HCT116 (cell line): ENCODE data around the gene DHRS12. TPM values are rescaled to one million over a fixed set of nuclear protein-coding genes. Genes with fewer than 3 reads are reported as not detected.

ENCODE experiments used
- ATAC-seq: fragments of 200-7000 bp; cut with Tn5 transposase; 2 replicates; pipeline ENCODE4 v1.9.1; 2020; ENCODE audit warnings: mild to moderate bottlenecking, moderate library complexity
- BruUV-seq: library from RNA; stranded (reverse); fragments of 400-500 nt; replicated peaks from 2 replicates; lab custom pipeline; 2021; lab: Mats Ljungman, UMichigan
- CTCF ChIA-PET: fragments of 300-600 bp; sonication (Branson Sonifier 250); formaldehyde crosslinking; loops from one replicate; lab custom pipeline; 2021; ENCODE audit warnings: antibody characterized with exemption; lab: Charles Lee
- POLR2A ChIA-PET: fragments of 300-600, 350-600 bp; sonication (Branson Sonifier 250); formaldehyde crosslinking; loops from one replicate; lab custom pipeline; 2021; ENCODE audit warnings: antibody characterized with exemption; lab: Charles Lee
- RAD21 ChIA-PET, 2 experiments: fragments of 300-600 bp; sonication (Branson Sonifier 250); formaldehyde crosslinking; loops; one replicate each; lab custom pipeline; 2023; ENCODE audit warnings: low total read pairs in 2 of 2; ENCODE audit not compliant: uncharacterized antibody in 2 of 2, unreplicated experiment in 2 of 2, low non-redundant PET in 1 of 2; lab: Charles Lee
- DNase-seq: peaks from one replicate; pipeline ENCODE4 v3.0.0-alpha.2; 2010; ENCODE audit warnings: low read depth, low spot score
- H2AFZ ChIP-seq: fragments of 200-600 bp; shearing (Covaris generic), sonication (generic); 2 replicates; pipeline ENCODE4 v1.6.1; 2017; ENCODE audit warnings: low read depth, mixed run types, mixed read lengths, antibody characterized with exemption, low read length; ENCODE audit not compliant: poor library complexity, severe bottlenecking
- H3K27ac ChIP-seq: 2 replicates; pipeline ENCODE4 v1.5.1; 2012; ENCODE audit warnings: low read depth, low read length
- H3K27me3 ChIP-seq: fragments of 200-600 bp; sonication (generic); 2 replicates; pipeline ENCODE4 v1.6.1; 2016; ENCODE audit warnings: mixed run types, low read length, mixed read lengths; ENCODE audit not compliant: insufficient read depth
- H3K36me3 ChIP-seq, 2 experiments: fragments of 200-500 bp in 1 of 2; fragments of 200-600 bp in 1 of 2; sonication (Bioruptor generic) in 1 of 2; sonication (generic) in 1 of 2; 2 replicates each; pipeline versions ENCODE4 v1.5.1 to v1.6.1; 2014 to 2016; ENCODE audit warnings: low read length in 2 of 2, inconsistent platforms in 1 of 2, mixed read lengths in 1 of 2, mixed run types in 1 of 2; ENCODE audit not compliant: insufficient read depth in 2 of 2, control insufficient read depth in 1 of 2
- H3K4me1 ChIP-seq, 2 experiments: fragments of 200-600 bp in 1 of 2; sonication (generic) in 1 of 2; 2 replicates each; pipeline versions ENCODE4 v1.5.1 to v1.6.1; 2012 to 2017; ENCODE audit warnings: low read length in 2 of 2, inconsistent platforms in 1 of 2, mild to moderate bottlenecking in 1 of 2, mixed read lengths in 1 of 2, mixed run types in 1 of 2, moderate library complexity in 1 of 2; ENCODE audit not compliant: insufficient read depth in 2 of 2, control insufficient read depth in 1 of 2
- H3K4me2 ChIP-seq: fragments of 200-600 bp; sonication (generic); 2 replicates; pipeline ENCODE4 v1.6.1; 2017; ENCODE audit warnings: mixed run types, low read length, mixed read lengths
- H3K4me3 ChIP-seq, 2 experiments: fragments of 200-600 bp in 1 of 2; sonication (generic) in 1 of 2; replicated peaks in 1 of 2; 2 replicates each; pipeline ENCODE4 v1.5.1; 2011 to 2016; ENCODE audit warnings: low read length in 2 of 2, control low read depth in 1 of 2, low read depth in 1 of 2, mild to moderate bottlenecking in 1 of 2, mixed read lengths in 1 of 2, mixed run types in 1 of 2
- H3K79me2 ChIP-seq: fragments of 200-600 bp; sonication (generic); 2 replicates; pipeline ENCODE4 v1.6.1; 2017; ENCODE audit warnings: mild to moderate bottlenecking, mixed run types, low read length, moderate library complexity, mixed read lengths; ENCODE audit not compliant: insufficient read depth
- H3K9ac ChIP-seq: fragments of 200-600 bp; sonication (generic); 2 replicates; pipeline ENCODE4 v1.6.1; 2016; ENCODE audit warnings: low read length, mixed read lengths
- H3K9me2 ChIP-seq: fragments of 200-600 bp; sonication (generic), shearing (Covaris generic); 2 replicates; pipeline ENCODE4 v1.6.1; 2017; ENCODE audit warnings: mixed run types, mild to moderate bottlenecking, moderate library complexity; ENCODE audit not compliant: insufficient read depth
- H3K9me3 ChIP-seq, 2 experiments: fragments of 200-500 bp in 1 of 2; fragments of 200-600 bp in 1 of 2; sonication (Bioruptor generic) in 1 of 2; sonication (generic) in 1 of 2; 2 replicates each; pipeline ENCODE4 v1.6.1; 2014 to 2017; ENCODE audit warnings: low read length in 2 of 2, mixed read lengths in 2 of 2, inconsistent platforms in 1 of 2, low read depth in 1 of 2, mild to moderate bottlenecking in 1 of 2, mixed run types in 1 of 2, moderate library complexity in 1 of 2; ENCODE audit not compliant: control insufficient read depth in 1 of 2, insufficient read depth in 1 of 2
- H4K20me1 ChIP-seq: fragments of 200-600 bp; sonication (generic), shearing (Covaris generic); 2 replicates; pipeline ENCODE4 v1.6.1; 2017; ENCODE audit warnings: mixed run types, mild to moderate bottlenecking, moderate library complexity; ENCODE audit not compliant: insufficient read depth
- EGR1 ChIP-seq: IDR thresholded peaks from 2 replicates; pipeline ENCODE4 v1.6.1; 2012; ENCODE audit warnings: low read depth
- ELF1 ChIP-seq: IDR thresholded peaks from 2 replicates; pipeline ENCODE4 v1.6.1; 2012; ENCODE audit warnings: low read depth, borderline replicate concordance
- FOSL1 ChIP-seq: IDR thresholded peaks from 2 replicates; pipeline ENCODE4 v1.6.1; 2012; ENCODE audit warnings: low read depth
- JUND ChIP-seq: IDR thresholded peaks from 2 replicates; pipeline ENCODE4 v1.6.1; 2012
- POLR2A ChIP-seq: IDR thresholded peaks from 2 replicates; pipeline ENCODE4 v1.7.0; 2011; ENCODE audit warnings: borderline replicate concordance; ENCODE audit not compliant: insufficient read depth, insufficient read length; ENCODE audit errors: extremely low read depth
- POLR2AphosphoS5 ChIP-seq: IDR thresholded peaks from 2 replicates; pipeline ENCODE4 v1.6.1; 2011; ENCODE audit warnings: mild to moderate bottlenecking, low read depth, low read length, moderate library complexity
- SIN3A ChIP-seq: IDR thresholded peaks from 2 replicates; pipeline ENCODE4 v1.6.1; 2012; ENCODE audit warnings: low read depth
- SP1 ChIP-seq: IDR thresholded peaks from 2 replicates; pipeline ENCODE4 v1.6.1; 2012; ENCODE audit warnings: low read depth
- SRF ChIP-seq: IDR thresholded peaks from 2 replicates; pipeline ENCODE4 v1.6.1; 2012; ENCODE audit warnings: low read depth
- TCF7L2 ChIP-seq: IDR thresholded peaks from 2 replicates; pipeline ENCODE4 v1.7.0; 2011; ENCODE audit warnings: borderline replicate concordance, inconsistent platforms; ENCODE audit not compliant: insufficient read depth, insufficient read length; ENCODE audit errors: extremely low read depth
- YY1 ChIP-seq: IDR thresholded peaks from 2 replicates; pipeline ENCODE4 v1.6.1; 2011; ENCODE audit warnings: low read length, low read depth, moderate library complexity, mild to moderate bottlenecking; ENCODE audit not compliant: insufficient replicate concordance; ENCODE audit errors: extremely low read depth
- intact Hi-C: fragments of 100-400 bp; cut with micrococcal nuclease; formaldehyde crosslinking; loops from 2 replicates; pipeline ENCODE4 v1.10.0; 2022
- total RNA-seq: library from RNA; stranded (reverse); gene quantifications from one replicate; pipeline ENCODE4 v1.2.1, GENCODE V29; 2021; ENCODE audit not compliant: unreplicated experiment
- TF ChIP-seq, protein P1 (sequence below), 3 experiments: fragments of 200-600 bp in 1 of 3; sonication (generic) in 1 of 3; IDR thresholded peaks in 2 of 3; conservative IDR thresholded peaks in 1 of 3; 2 replicates each; pipeline ENCODE4 v1.5.1; 2012 to 2017; ENCODE audit warnings: low read depth in 2 of 3, low read length in 2 of 3, antibody characterized with exemption in 1 of 3, borderline replicate concordance in 1 of 3, control low read depth in 1 of 3, mild to moderate bottlenecking in 1 of 3, mixed read lengths in 1 of 3, mixed run types in 1 of 3, moderate library complexity in 1 of 3; ENCODE audit not compliant: insufficient read depth in 1 of 3
- TF ChIP-seq, protein P2 (sequence below): IDR thresholded peaks from 2 replicates; pipeline ENCODE4 v1.6.1; 2012; ENCODE audit warnings: low read depth
- TF ChIP-seq, protein P3 (sequence below): IDR thresholded peaks from 2 replicates; pipeline ENCODE4 v1.6.1; 2012
- TF ChIP-seq, protein P4 (sequence below): IDR thresholded peaks from 2 replicates; pipeline ENCODE4 v1.6.1; 2011; ENCODE audit warnings: mild to moderate bottlenecking, low read length, moderate library complexity; ENCODE audit not compliant: insufficient replicate concordance; ENCODE audit errors: extremely low read depth

DHRS12 gene
- total RNA-seq, 1 experiment from 2014 or later, result 3.9 TPM

DNA sequence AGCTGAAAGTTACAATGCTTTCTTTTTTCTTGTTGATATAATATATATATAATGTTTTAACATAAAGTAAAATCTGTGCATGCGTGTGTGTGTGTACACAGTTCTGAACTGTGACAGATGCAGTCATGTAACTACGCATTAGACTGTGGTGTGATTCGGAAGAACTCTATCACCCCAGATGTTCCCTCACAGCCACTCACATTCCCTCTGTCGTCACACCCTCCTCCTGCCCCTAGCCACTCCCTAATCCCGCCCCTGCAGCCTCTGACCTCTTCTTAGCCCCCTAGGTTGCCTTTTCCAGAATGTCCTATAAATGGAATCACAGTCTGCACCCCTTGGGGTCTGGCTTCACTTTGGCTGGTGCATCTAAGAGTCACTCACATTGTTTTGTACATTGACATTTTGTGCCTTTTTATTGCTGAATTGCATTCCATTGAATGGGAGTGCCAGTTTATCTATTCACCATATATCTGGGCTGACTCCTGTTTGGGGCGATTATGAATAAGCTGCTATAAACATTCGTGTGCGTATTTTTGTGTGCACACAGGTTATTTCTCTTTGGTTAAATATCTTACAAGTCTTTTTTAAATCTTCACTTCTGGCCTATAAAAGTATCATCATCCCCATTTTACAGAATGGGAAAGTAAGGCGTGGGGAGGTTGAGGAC, 20.4 kb downstream of the DHRS12 start:
- intact Hi-C loops, result loop anchor here (5.0 kb wide), 1 partner anchor 331 kb away; the partner anchor contains the start of gene INTS6
- TF ChIP-seq, protein P1, sequence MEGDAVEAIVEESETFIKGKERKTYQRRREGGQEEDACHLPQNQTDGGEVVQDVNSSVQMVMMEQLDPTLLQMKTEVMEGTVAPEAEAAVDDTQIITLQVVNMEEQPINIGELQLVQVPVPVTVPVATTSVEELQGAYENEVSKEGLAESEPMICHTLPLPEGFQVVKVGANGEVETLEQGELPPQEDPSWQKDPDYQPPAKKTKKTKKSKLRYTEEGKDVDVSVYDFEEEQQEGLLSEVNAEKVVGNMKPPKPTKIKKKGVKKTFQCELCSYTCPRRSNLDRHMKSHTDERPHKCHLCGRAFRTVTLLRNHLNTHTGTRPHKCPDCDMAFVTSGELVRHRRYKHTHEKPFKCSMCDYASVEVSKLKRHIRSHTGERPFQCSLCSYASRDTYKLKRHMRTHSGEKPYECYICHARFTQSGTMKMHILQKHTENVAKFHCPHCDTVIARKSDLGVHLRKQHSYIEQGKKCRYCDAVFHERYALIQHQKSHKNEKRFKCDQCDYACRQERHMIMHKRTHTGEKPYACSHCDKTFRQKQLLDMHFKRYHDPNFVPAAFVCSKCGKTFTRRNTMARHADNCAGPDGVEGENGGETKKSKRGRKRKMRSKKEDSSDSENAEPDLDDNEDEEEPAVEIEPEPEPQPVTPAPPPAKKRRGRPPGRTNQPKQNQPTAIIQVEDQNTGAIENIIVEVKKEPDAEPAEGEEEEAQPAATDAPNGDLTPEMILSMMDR (IDR thresholded peaks at IDR 0.05 in 2 of 3, conservative IDR thresholded peaks at IDR 0.05 in 1 of 3; ENCODE audit: borderline replicate concordance in 1 of 3, insufficient read depth in 1 of 3, low read depth in 2 of 3, low read length in 2 of 3), result no peak
- TF ChIP-seq JUND (no peak), SP1 (no peak), FOSL1 (no peak), TCF7L2 (no peak), POLR2AphosphoS5 (no peak), EGR1 (no peak), YY1 (no peak), POLR2A (no peak), ELF1 (no peak), SIN3A (no peak), SRF (no peak)
- TF ChIP-seq, protein P2, sequence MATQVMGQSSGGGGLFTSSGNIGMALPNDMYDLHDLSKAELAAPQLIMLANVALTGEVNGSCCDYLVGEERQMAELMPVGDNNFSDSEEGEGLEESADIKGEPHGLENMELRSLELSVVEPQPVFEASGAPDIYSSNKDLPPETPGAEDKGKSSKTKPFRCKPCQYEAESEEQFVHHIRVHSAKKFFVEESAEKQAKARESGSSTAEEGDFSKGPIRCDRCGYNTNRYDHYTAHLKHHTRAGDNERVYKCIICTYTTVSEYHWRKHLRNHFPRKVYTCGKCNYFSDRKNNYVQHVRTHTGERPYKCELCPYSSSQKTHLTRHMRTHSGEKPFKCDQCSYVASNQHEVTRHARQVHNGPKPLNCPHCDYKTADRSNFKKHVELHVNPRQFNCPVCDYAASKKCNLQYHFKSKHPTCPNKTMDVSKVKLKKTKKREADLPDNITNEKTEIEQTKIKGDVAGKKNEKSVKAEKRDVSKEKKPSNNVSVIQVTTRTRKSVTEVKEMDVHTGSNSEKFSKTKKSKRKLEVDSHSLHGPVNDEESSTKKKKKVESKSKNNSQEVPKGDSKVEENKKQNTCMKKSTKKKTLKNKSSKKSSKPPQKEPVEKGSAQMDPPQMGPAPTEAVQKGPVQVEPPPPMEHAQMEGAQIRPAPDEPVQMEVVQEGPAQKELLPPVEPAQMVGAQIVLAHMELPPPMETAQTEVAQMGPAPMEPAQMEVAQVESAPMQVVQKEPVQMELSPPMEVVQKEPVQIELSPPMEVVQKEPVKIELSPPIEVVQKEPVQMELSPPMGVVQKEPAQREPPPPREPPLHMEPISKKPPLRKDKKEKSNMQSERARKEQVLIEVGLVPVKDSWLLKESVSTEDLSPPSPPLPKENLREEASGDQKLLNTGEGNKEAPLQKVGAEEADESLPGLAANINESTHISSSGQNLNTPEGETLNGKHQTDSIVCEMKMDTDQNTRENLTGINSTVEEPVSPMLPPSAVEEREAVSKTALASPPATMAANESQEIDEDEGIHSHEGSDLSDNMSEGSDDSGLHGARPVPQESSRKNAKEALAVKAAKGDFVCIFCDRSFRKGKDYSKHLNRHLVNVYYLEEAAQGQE, result no peak
- TF ChIP-seq, protein P3, sequence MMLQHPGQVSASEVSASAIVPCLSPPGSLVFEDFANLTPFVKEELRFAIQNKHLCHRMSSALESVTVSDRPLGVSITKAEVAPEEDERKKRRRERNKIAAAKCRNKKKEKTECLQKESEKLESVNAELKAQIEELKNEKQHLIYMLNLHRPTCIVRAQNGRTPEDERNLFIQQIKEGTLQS, result no peak
- TF ChIP-seq, protein P4, sequence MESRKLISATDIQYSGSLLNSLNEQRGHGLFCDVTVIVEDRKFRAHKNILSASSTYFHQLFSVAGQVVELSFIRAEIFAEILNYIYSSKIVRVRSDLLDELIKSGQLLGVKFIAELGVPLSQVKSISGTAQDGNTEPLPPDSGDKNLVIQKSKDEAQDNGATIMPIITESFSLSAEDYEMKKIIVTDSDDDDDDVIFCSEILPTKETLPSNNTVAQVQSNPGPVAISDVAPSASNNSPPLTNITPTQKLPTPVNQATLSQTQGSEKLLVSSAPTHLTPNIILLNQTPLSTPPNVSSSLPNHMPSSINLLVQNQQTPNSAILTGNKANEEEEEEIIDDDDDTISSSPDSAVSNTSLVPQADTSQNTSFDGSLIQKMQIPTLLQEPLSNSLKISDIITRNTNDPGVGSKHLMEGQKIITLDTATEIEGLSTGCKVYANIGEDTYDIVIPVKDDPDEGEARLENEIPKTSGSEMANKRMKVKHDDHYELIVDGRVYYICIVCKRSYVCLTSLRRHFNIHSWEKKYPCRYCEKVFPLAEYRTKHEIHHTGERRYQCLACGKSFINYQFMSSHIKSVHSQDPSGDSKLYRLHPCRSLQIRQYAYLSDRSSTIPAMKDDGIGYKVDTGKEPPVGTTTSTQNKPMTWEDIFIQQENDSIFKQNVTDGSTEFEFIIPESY, result no peak
- Histone ChIP-seq H3K9me3 (no peaks in the 10 kb centered on the region), H3K79me2 (no peaks in the 10 kb centered on the region), H3K4me3 (no peak overlapping the region), H3K9ac (no peak overlapping the region), H3K27ac (no peak overlapping the region), H3K9me2 (no peaks in the 10 kb centered on the region), H4K20me1 (no peaks in the 10 kb centered on the region), H3K4me2 (no peak overlapping the region), H3K36me3 (no peaks in the 10 kb centered on the region), H3K4me1 (no peaks in the 10 kb centered on the region), H3K27me3 (no peaks in the 10 kb centered on the region), H2AFZ (no peak overlapping the region)
- ChIA-PET RAD21 (no interaction called here), POLR2A (interaction anchor here (1.0 kb wide), 1 partner anchor 330 kb away, joined by 3 read pairs; no protein-coding TSS in a partner anchor), CTCF (interaction anchor here (1.1 to 1.6 kb wide), 2 partner anchors 14 to 497 kb away, joined by 3 to 4 read pairs; no protein-coding TSS in a partner anchor)
- ATAC-seq, result no peak
- BruUV-seq, result no TSS peak
- DNase-seq, result no peak
